ENCODE measurements around the gene RGS5. TPM values are rescaled to one million over a fixed set of nuclear protein-coding genes. Genes with fewer than 3 reads are reported as not detected.

The RGS5 gene
- total and polyA plus RNA-seq, 12 donors = 83.9 to 393 (median 176) TPM

- DNase-seq (no peak), ATAC-seq (no peak)
- H3K4me3 ChIP-seq = no peak overlapping the region
- intact Hi-C loops (cut with DNase I) = loop anchor here in 1 of 10 donors (10.0 kb wide), 1 partner anchor 45 kb away; no protein-coding TSS in a partner anchor
- H3K4me1 ChIP-seq = no peaks in the 10 kb centered on the region
- no peak overlapping the region for H3K27ac ChIP-seq
- no peak for TF ChIP-seq CTCF (IDR thresholded peaks at IDR 0.05)
- no peaks in the 10 kb centered on the region for H3K36me3 ChIP-seq
- H3K9me3 ChIP-seq = no peaks in the 10 kb centered on the region
- no peaks in the 10 kb centered on the region for H3K27me3 ChIP-seq
Observed at GRCh38 chr1:163119707-163120106, 83.0 kb downstream of the RGS5 start.

- ATAC-seq (no peak), DNase-seq (no peak)
- Histone ChIP-seq H3K27me3 (no peaks in the 10 kb centered on the region), H3K9me3 (no peaks in the 10 kb centered on the region), H3K27ac (no peak overlapping the region), H3K4me1 (no peaks in the 10 kb centered on the region), H3K4me3 (no peak overlapping the region), H3K36me3 (no peaks in the 10 kb centered on the region)
- TF ChIP-seq CTCF (IDR thresholded peaks at IDR 0.05) = no peak
- 63% methylated on average over 1 of the region's 1 CpG for WGBS, 2 donors
- intact Hi-C loops (cut with DNase I) = no loop called here
Observed at GRCh38 chr1:163115887-163116286, 86.8 kb downstream of the RGS5 start.

- WGBS, 2 donors = 93 to 95% methylated on average over 5 of the region's 5 CpGs
- no peak overlapping the region for H3K4me3 ChIP-seq
- ATAC-seq (no peak), DNase-seq (no peak)
- H3K27ac ChIP-seq = no peak overlapping the region
- no peak for TF ChIP-seq CTCF (IDR thresholded peaks at IDR 0.05)
- H3K36me3 ChIP-seq = no peaks in the 10 kb centered on the region
- intact Hi-C loops (cut with DNase I) = no loop called here
- peaks cover 0 to 10% (median 0%) of the 10 kb centered on the region in 9 donors for H3K4me1 ChIP-seq
- peaks cover 0 to 5% (median 0%) of the 10 kb centered on the region in 11 donors for H3K9me3 ChIP-seq
- H3K27me3 ChIP-seq = no peaks in the 10 kb centered on the region
Observed at GRCh38 chr1:163107655-163108054, 95.1 kb downstream of the RGS5 start.

GRCh38 chr1:163106364-163106987, 96.2 kb downstream of the RGS5 start:
- TF ChIP-seq CTCF (IDR thresholded peaks at IDR 0.05) = no peak
- Histone ChIP-seq H3K27ac (peak overlapping the region in 2 of 10 donors; percentile 28 to 40), H3K27me3 (no peaks in the 10 kb centered on the region), H3K4me1 (peaks cover 0 to 10% (median 0%) of the 10 kb centered on the region in 9 donors), H3K36me3 (no peaks in the 10 kb centered on the region), H3K9me3 (peaks cover 0 to 5% (median 0%) of the 10 kb centered on the region in 11 donors), H3K4me3 (no peak overlapping the region)
- ATAC-seq (peak in 2 of 8 donors; percentile 26 to 42), DNase-seq (no peak)
- WGBS, 2 donors = 65 to 74% methylated on average over 2 of the region's 2 CpGs
- intact Hi-C loops (cut with DNase I) = no loop called here

All from heart right ventricle (tissue), 16 donors.